ENCODE data around the gene GABBR2.

GRCh38 chr9:98481676-98482075 is 227.1 kb downstream of the GABBR2 start:
- TF ChIP-seq CTCF (optimal IDR thresholded peaks at IDR 0.05 in 1 of 3, IDR thresholded peaks at IDR 0.05 in 1 of 3, conservative IDR thresholded peaks at IDR 0.05 in 1 of 3; ENCODE audit: extremely low read depth in 1 of 3, insufficient read depth in 2 of 3, low read length in 3 of 3) (no peak), EZH2 (IDR thresholded peaks at IDR 0.05; ENCODE audit: low read length) (no peak)
